SK-MEL-5 (cell line): ENCODE measurements around the gene FAM162A. TPM values are rescaled to one million over a fixed set of nuclear protein-coding genes. Genes with fewer than 3 reads are reported as not detected.
"Not testable (repeated sequence)": the region's sequence is repeated elsewhere in the genome, so short reads cannot be mapped to it uniquely, and the experiment has no call there.

Source experiments
- DNase-seq: peaks from one replicate; pipeline ENCODE4 v3.0.0-alpha.2; 2016; ENCODE audit warnings: low read depth, low spot score
- in situ Hi-C: cut with HindIII; loops from 2 replicates; pipeline ENCODE4 v1.10.0; 2016; ENCODE audit warnings: low sequenced_read_pairs, high pct_unique_total_duplicates, low pct_unique_long_range_greater_than_20kb
- polyA plus RNA-seq, 2 experiments: library from polyadenylated mRNA; depleted of rRNA; stranded (reverse); fragments of >200 nt; gene quantifications; 2 replicates each; pipeline ENCODE4 v1.2.3, GENCODE V29; 2015
- total RNA-seq: library from RNA; depleted of rRNA; stranded (reverse); fragments of >200 nt; shearing (Covaris generic); gene quantifications from 2 replicates; pipeline ENCODE4 v1.2.3, GENCODE V29; 2014; rRNA removed

FAM162A gene
- total RNA-seq, result 80.0 and 92.9 TPM in 2 replicates
- polyA plus RNA-seq (2015; cell fraction: cytosol; rRNA removed), result 17.2 and 29.5 TPM in 2 replicates
- 11.9 and 14.6 TPM in 2 replicates for polyA plus RNA-seq (2015; cell fraction: nucleus; rRNA removed)

- in situ Hi-C loops, result no loop called here
- peak; percentile 90 for DNase-seq
These were observed at the start of gene FAM162A for GRCh38 chr3:122383771-122384697. Gene FAM162A, plus strand, starts transcription at chr3:122384182. Its CDS starts 84 bp downstream, at chr3:122384266.

- DNase-seq, result no peak
- in situ Hi-C loops, result no loop called here
These were observed 41.2 kb upstream of the FAM162A start for GRCh38 chr3:122342803-122343202.

GRCh38 chr3:122343654-122344053 lies 40.3 kb upstream of the FAM162A start:
- in situ Hi-C loops, result no loop called here
- no peak for DNase-seq

GRCh38 chr3:122349171-122349570 lies 34.8 kb upstream of the FAM162A start:
- in situ Hi-C loops, result no loop called here
- DNase-seq, result no peak

- in situ Hi-C loops, result no loop called here
- DNase-seq, result peak; percentile 29
These were observed 33.1 kb upstream of the FAM162A start for GRCh38 chr3:122350814-122351418.

- DNase-seq, result no peak
- in situ Hi-C loops, result no loop called here
These were observed 32.4 kb upstream of the FAM162A start for GRCh38 chr3:122351612-122352011.

GRCh38 chr3:122353215-122353614 lies 30.8 kb upstream of the FAM162A start:
- in situ Hi-C loops, result no loop called here
- no peak for DNase-seq

- no peak for DNase-seq
- in situ Hi-C loops, result no loop called here
These were observed 30.0 kb upstream of the FAM162A start for GRCh38 chr3:122353893-122354401.

- in situ Hi-C loops, result no loop called here
- no peak for DNase-seq
These were observed 28.4 kb upstream of the FAM162A start for GRCh38 chr3:122355612-122356011.

GRCh38 chr3:122356402-122356801 lies 27.6 kb upstream of the FAM162A start:
- in situ Hi-C loops, result no loop called here
- peak; percentile 79 for DNase-seq

GRCh38 chr3:122357828-122358702 lies 25.9 kb upstream of the FAM162A start:
- in situ Hi-C loops, result no loop called here
- DNase-seq, result no peak

GRCh38 chr3:122358703-122359032 lies 25.3 kb upstream of the FAM162A start:
- in situ Hi-C loops, result no loop called here
- no peak for DNase-seq

- no peak for DNase-seq
- in situ Hi-C loops, result no loop called here
These were observed 22.0 kb upstream of the FAM162A start for GRCh38 chr3:122362026-122362425.

GRCh38 chr3:122364490-122364889 lies 19.5 kb upstream of the FAM162A start:
- DNase-seq, result no peak
- in situ Hi-C loops, result no loop called here

- DNase-seq, result no peak
These were observed 18.9 kb upstream of the FAM162A start for GRCh38 chr3:122365073-122365472.

GRCh38 chr3:122365582-122366378 lies 18.2 kb upstream of the FAM162A start:
- DNase-seq, in situ Hi-C loops: not testable (repeated sequence)

More at GRCh38 chr3:122365073-122365472, 18.9 kb upstream of the FAM162A start:
- in situ Hi-C loops, result no loop called here

- in situ Hi-C loops, result no loop called here
- DNase-seq, result no peak
These were observed 17.6 kb upstream of the FAM162A start for GRCh38 chr3:122366379-122366749.
